SU-DHL-6 (cell line): Measurements from ENCODE around the gene FKRP.

Experiments used
- H2AFZ ChIP-seq: fragments of 200-600 bp; sonication (generic); 2 replicates; pipeline ENCODE4 v1.6.1; 2014; ENCODE audit warnings: low read depth, mild to moderate bottlenecking, moderate library complexity, mixed read lengths, antibody characterized with exemption, low read length; ENCODE audit not compliant: severe bottlenecking
- H3F3A ChIP-seq: fragments of 200-600 bp; shearing (Covaris generic); 2 replicates; pipeline ENCODE4 v1.6.0; 2016; ENCODE audit warnings: antibody characterized with exemption, mild to moderate bottlenecking; ENCODE audit not compliant: insufficient read depth
- H3K27ac ChIP-seq: fragments of 200-600 bp; sonication (generic); 2 replicates; pipeline ENCODE4 v1.5.1; 2016; ENCODE audit warnings: low read depth, mild to moderate bottlenecking, low read length, moderate library complexity, mixed read lengths
- H3K27me3 ChIP-seq: fragments of 200-600 bp; sonication (generic), shearing (Covaris generic); 2 replicates; pipeline ENCODE4 v1.6.0; 2014; ENCODE audit warnings: mild to moderate bottlenecking, low read length
- H3K36me3 ChIP-seq: fragments of 200-600 bp; sonication (generic); 2 replicates; pipeline ENCODE4 v1.6.1; 2014; ENCODE audit warnings: mild to moderate bottlenecking, low read length, mixed read lengths
- H3K4me2 ChIP-seq: fragments of 300-600, 200-600 bp; shearing (Covaris generic), sonication (generic); 2 replicates; pipeline ENCODE4 v1.6.0; 2014; ENCODE audit warnings: low read length, low read depth, mild to moderate bottlenecking; ENCODE audit not compliant: poor library complexity, severe bottlenecking
- H3K4me3 ChIP-seq: fragments of 200-600 bp; sonication (generic); 2 replicates; pipeline ENCODE4 v1.5.1; 2014; ENCODE audit warnings: antibody characterized with exemption, low read length, mild to moderate bottlenecking, mixed read lengths; ENCODE audit not compliant: insufficient read depth, poor library complexity, severe bottlenecking
- H3K79me2 ChIP-seq: fragments of 200-600 bp; sonication (generic); 2 replicates; pipeline ENCODE4 v1.6.1; 2014; ENCODE audit warnings: mild to moderate bottlenecking, low read length, moderate library complexity; ENCODE audit not compliant: insufficient read depth
- H3K9ac ChIP-seq: fragments of 200-600 bp; sonication (generic); 2 replicates; pipeline ENCODE4 v1.7.0; 2014; ENCODE audit warnings: mild to moderate bottlenecking, low read length
- H3K9me2 ChIP-seq: fragments of 200-600 bp; sonication (generic); replicated peaks from 2 replicates; pipeline ENCODE4 v1.6.1; 2014; ENCODE audit warnings: low read length; ENCODE audit not compliant: insufficient read depth
- H3K9me3 ChIP-seq: fragments of 200-600 bp; sonication (generic); 2 replicates; pipeline ENCODE4 v1.6.1; 2014; ENCODE audit warnings: low read length, mixed read lengths; ENCODE audit not compliant: insufficient read depth
- H4K20me1 ChIP-seq: fragments of 200-600 bp; sonication (generic); 2 replicates; pipeline ENCODE4 v1.6.1; 2014; ENCODE audit warnings: low read depth, mild to moderate bottlenecking, antibody characterized with exemption, low read length, moderate library complexity, mixed read lengths
- EZH2phosphoT487 ChIP-seq: fragments of 200-600 bp; sonication (generic), shearing (Covaris generic); conservative IDR thresholded peaks from 2 replicates; pipeline ENCODE4 v1.6.1; 2018; ENCODE audit warnings: mild to moderate bottlenecking, antibody characterized with exemption, low read length, moderate library complexity, mixed read lengths
- TF ChIP-seq, protein P1 (sequence below): fragments of 200-600 bp; sonication (generic); IDR thresholded peaks from one replicate; pipeline ENCODE4 v1.5.1; 2017; ENCODE audit warnings: antibody characterized with exemption, mild to moderate bottlenecking, low read length, moderate library complexity; ENCODE audit not compliant: insufficient read depth, poor library complexity, severe bottlenecking

The FKRP gene

DNA sequence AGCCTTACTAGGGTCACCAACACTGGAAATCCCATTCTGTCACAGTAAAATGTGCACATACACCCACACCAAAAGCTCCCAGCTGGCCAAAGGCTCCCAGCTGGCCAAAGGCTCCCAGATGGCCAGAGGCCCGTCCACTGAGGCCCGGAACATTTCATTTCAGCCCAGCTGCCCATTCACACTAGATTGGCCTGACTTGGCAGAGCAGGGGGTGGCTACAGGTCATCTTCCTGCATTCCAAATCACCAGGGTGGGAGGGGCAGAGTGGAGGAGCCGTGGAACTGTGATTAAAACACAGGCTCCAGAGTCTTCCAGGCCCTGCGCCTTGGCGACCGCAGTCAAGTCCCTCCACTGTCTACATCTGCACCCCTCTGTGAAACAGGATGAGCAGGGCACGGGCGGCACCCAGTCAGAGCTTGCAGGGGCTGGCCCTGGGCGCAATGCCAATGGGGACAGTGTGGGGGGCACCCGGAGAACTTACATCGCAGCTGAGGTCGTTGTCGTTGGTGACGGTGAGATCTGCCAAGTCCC is 18.8 kb upstream of the FKRP start:
- Histone ChIP-seq H4K20me1 (no peaks in the 10 kb centered on the region), H3K27me3 (no peaks in the 10 kb centered on the region), H3K9me3 (no peaks in the 10 kb centered on the region), H3F3A (no peaks in the 10 kb centered on the region), H3K79me2 (no peaks in the 10 kb centered on the region; the same call in 1 of the 2 replicates), H3K27ac (no peak overlapping the region), H3K4me3 (no peak overlapping the region), H3K9ac (no peak overlapping the region), H2AFZ (no peak overlapping the region), H3K36me3 (no peaks in the 10 kb centered on the region), H3K9me2 (no peaks in the 10 kb centered on the region), H3K4me2 (no peak overlapping the region)
- TF ChIP-seq, protein P1, sequence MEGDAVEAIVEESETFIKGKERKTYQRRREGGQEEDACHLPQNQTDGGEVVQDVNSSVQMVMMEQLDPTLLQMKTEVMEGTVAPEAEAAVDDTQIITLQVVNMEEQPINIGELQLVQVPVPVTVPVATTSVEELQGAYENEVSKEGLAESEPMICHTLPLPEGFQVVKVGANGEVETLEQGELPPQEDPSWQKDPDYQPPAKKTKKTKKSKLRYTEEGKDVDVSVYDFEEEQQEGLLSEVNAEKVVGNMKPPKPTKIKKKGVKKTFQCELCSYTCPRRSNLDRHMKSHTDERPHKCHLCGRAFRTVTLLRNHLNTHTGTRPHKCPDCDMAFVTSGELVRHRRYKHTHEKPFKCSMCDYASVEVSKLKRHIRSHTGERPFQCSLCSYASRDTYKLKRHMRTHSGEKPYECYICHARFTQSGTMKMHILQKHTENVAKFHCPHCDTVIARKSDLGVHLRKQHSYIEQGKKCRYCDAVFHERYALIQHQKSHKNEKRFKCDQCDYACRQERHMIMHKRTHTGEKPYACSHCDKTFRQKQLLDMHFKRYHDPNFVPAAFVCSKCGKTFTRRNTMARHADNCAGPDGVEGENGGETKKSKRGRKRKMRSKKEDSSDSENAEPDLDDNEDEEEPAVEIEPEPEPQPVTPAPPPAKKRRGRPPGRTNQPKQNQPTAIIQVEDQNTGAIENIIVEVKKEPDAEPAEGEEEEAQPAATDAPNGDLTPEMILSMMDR: no peak

GRCh38 chr19:46727757-46728156 is 18.1 kb upstream of the FKRP start:
- Histone ChIP-seq H3K36me3 (no peaks in the 10 kb centered on the region), H2AFZ (no peak overlapping the region), H3K27ac (no peak overlapping the region), H3K27me3 (no peaks in the 10 kb centered on the region), H3K79me2 (no peaks in the 10 kb centered on the region; the same call in 1 of the 2 replicates), H3K4me2 (no peak overlapping the region), H3K9ac (no peak overlapping the region), H3K9me2 (no peaks in the 10 kb centered on the region), H3F3A (no peaks in the 10 kb centered on the region), H4K20me1 (no peaks in the 10 kb centered on the region), H3K4me3 (no peak overlapping the region), H3K9me3 (no peaks in the 10 kb centered on the region)
- no peak for TF ChIP-seq EZH2phosphoT487
- TF ChIP-seq, protein P1: no peak

- no peaks in the 10 kb centered on the region for H3K27me3 ChIP-seq
- H2AFZ ChIP-seq: no peak overlapping the region
- no peaks in the 10 kb centered on the region for H4K20me1 ChIP-seq
- no peaks in the 10 kb centered on the region for H3F3A ChIP-seq
- no peak overlapping the region for H3K4me2 ChIP-seq
- H3K4me3 ChIP-seq: no peak overlapping the region
- H3K79me2 ChIP-seq: peaks cover 3% of the 10 kb centered on the region; the same call in 1 of the 2 replicates
- TF ChIP-seq EZH2phosphoT487: no peak
- TF ChIP-seq, protein P1: no peak
- no peaks in the 10 kb centered on the region for H3K9me2 ChIP-seq
- no peak overlapping the region for H3K9ac ChIP-seq
- H3K27ac ChIP-seq: no peak overlapping the region
- no peaks in the 10 kb centered on the region for H3K36me3 ChIP-seq
- no peaks in the 10 kb centered on the region for H3K9me3 ChIP-seq
These were observed 17.6 kb upstream of the FKRP start for GRCh38 chr19:46728208-46728607.
